Measurements from ENCODE around the gene DSC2.
A peak's percentile ranks its signal among the peaks of the same experiment; 100 is the strongest.
"Not testable (repeated sequence)": the region's sequence is repeated elsewhere in the genome, so short reads cannot be mapped to it uniquely, and the experiment has no call there.

Gene DSC2

GRCh38 chr18:31102025-31102684 lies at the start of gene DSC2:
Gene DSC2, minus strand, starts transcription at chr18:31102421. Its CDS starts 450 bp downstream, at chr18:31101971.
- DNase-seq (ENCODE audit: low read depth): no peak
- no peaks in the 10 kb centered on the region for H3K4me1 ChIP-seq (ENCODE audit: control insufficient read depth, insufficient read depth, low read length)
- H3K27me3 ChIP-seq (replicated peaks; ENCODE audit: control insufficient read depth, insufficient read depth, low read length): peaks cover 33% of the 10 kb centered on the region
- H3K9ac ChIP-seq (ENCODE audit: low read length): no peak within 1 kb of the TSS
- H3K9me3 ChIP-seq (ENCODE audit: control insufficient read depth, low read length): no peaks in the 10 kb centered on the region
- H3K4me3 ChIP-seq (ENCODE audit: low read length): peak within 1 kb of the TSS; percentile 33
- no peaks in the 10 kb centered on the region for H3K36me3 ChIP-seq (ENCODE audit: control insufficient read depth, insufficient read depth, low read length, severe bottlenecking)

DNA sequence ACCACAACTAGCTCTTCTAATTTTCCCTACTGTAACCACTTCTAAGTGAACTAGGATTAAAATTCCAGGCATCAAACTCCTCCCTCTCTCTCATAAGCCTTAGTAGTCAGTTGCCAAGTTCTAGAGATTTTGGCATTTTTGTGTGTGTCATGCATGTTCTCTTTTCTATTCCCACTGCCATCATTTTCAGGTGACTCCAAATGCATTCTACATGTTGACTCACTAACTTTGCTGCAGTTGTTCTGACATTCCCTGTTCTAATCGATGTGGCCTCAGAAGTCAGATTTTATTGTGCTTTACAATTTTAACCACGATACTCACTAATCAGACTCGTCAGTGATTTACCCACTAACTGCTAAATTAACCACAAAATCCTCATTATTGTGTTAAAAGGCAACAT lies 47.1 kb upstream of the DSC2 start:
- Histone ChIP-seq H3K4me1 (ENCODE audit: control insufficient read depth, insufficient read depth, low read length) (no peaks in the 10 kb centered on the region), H3K9me3 (ENCODE audit: control insufficient read depth, low read length) (no peaks in the 10 kb centered on the region)
- DNase-seq (ENCODE audit: low read depth): no peak

GRCh38 chr18:31148600-31148999 lies 46.4 kb upstream of the DSC2 start:
- no peak overlapping the region for H3K4me3 ChIP-seq (ENCODE audit: low read length)
- H3K27me3 ChIP-seq (replicated peaks; ENCODE audit: control insufficient read depth, insufficient read depth, low read length): no peaks in the 10 kb centered on the region
- no peaks in the 10 kb centered on the region for H3K4me1 ChIP-seq (ENCODE audit: control insufficient read depth, insufficient read depth, low read length)
- no peaks in the 10 kb centered on the region for H3K9me3 ChIP-seq (ENCODE audit: control insufficient read depth, low read length)
- no peak for DNase-seq (ENCODE audit: low read depth)
- no peak overlapping the region for H3K9ac ChIP-seq (ENCODE audit: low read length)
- no peaks in the 10 kb centered on the region for H3K36me3 ChIP-seq (ENCODE audit: control insufficient read depth, insufficient read depth, low read length, severe bottlenecking)

More for the DNA sequence above, 47.1 kb upstream of the DSC2 start:
- no peak overlapping the region for H3K9ac ChIP-seq (ENCODE audit: low read length)
- no peak overlapping the region for H3K4me3 ChIP-seq (ENCODE audit: low read length)
- no peaks in the 10 kb centered on the region for H3K27me3 ChIP-seq (replicated peaks; ENCODE audit: control insufficient read depth, insufficient read depth, low read length)
- no peaks in the 10 kb centered on the region for H3K36me3 ChIP-seq (ENCODE audit: control insufficient read depth, insufficient read depth, low read length, severe bottlenecking)

DNA sequence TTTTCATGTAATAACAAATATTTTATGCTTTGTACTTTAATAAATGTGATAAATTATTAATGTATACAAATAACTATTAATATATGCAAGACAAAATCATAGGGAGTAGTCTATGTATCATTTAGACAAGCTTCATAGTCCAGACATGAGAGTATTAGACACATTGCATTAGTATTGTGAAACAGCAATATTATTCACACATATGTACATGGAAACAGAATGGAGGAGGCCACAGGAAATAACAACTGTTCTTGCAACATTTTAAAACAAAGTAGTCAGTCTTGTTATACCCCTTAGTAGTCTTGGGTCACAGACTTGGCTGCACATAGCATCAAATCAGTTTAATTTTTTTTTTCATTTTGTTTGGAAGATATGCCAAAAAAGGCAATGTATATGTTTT lies 44.6 kb upstream of the DSC2 start:
- H3K27me3 ChIP-seq (replicated peaks; ENCODE audit: control insufficient read depth, insufficient read depth, low read length): no peaks in the 10 kb centered on the region
- no peak overlapping the region for H3K9ac ChIP-seq (ENCODE audit: low read length)
- H3K4me1 ChIP-seq (ENCODE audit: control insufficient read depth, insufficient read depth, low read length): no peaks in the 10 kb centered on the region
- H3K4me3 ChIP-seq (ENCODE audit: low read length): no peak overlapping the region
- no peak for DNase-seq (ENCODE audit: low read depth)
- no peaks in the 10 kb centered on the region for H3K9me3 ChIP-seq (ENCODE audit: control insufficient read depth, low read length)
- H3K36me3 ChIP-seq (ENCODE audit: control insufficient read depth, insufficient read depth, low read length, severe bottlenecking): no peaks in the 10 kb centered on the region

DNA sequence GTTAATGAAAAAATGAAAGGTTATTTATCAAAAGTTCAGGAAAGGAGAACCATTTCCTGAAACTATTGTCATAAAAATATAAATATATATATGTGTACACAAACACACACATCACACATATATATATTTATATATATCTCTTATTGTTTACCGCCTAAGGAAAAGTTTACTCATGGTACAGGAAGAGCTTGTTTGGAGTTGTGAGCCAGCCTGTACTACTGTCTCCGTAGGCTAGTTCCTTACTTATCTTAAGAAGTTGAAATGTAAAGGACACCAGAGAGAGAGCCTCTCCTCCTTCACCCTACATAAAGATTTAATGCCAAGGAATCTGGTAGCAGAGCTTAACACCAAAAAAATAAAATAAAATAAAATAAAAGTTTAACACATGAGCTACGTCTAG lies 40.8 kb upstream of the DSC2 start:
- H3K4me3 ChIP-seq (ENCODE audit: low read length): no peak overlapping the region
- no peaks in the 10 kb centered on the region for H3K27me3 ChIP-seq (replicated peaks; ENCODE audit: control insufficient read depth, insufficient read depth, low read length)
- H3K9me3 ChIP-seq (ENCODE audit: control insufficient read depth, low read length): no peaks in the 10 kb centered on the region
- DNase-seq (ENCODE audit: low read depth): no peak
- H3K36me3 ChIP-seq (ENCODE audit: control insufficient read depth, insufficient read depth, low read length, severe bottlenecking): no peaks in the 10 kb centered on the region
- H3K4me1 ChIP-seq (ENCODE audit: control insufficient read depth, insufficient read depth, low read length): no peaks in the 10 kb centered on the region
- H3K9ac ChIP-seq (ENCODE audit: low read length): no peak overlapping the region

DNA sequence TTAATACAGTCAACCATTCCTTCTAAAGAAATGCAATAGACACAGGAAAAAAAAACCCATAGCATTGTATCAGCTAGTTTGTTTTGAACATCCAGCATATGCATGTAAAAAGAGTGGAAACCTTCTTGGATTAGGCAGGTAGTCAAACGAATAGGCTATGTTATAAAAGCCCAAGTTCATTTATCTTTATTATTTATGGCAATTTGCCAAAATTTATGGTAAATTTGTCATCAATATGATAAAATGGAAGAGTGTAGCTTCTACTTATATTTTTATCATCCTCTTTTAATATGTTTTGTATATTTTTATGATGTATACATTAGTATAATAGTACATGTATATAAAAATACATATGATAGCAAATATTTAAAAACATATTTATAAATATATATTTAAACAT lies 36.5 kb upstream of the DSC2 start:
- DNase-seq (ENCODE audit: low read depth): no peak
- Histone ChIP-seq H3K27me3 (replicated peaks; ENCODE audit: control insufficient read depth, insufficient read depth, low read length) (no peaks in the 10 kb centered on the region), H3K36me3 (ENCODE audit: control insufficient read depth, insufficient read depth, low read length, severe bottlenecking) (no peaks in the 10 kb centered on the region), H3K9ac (ENCODE audit: low read length) (no peak overlapping the region), H3K4me3 (ENCODE audit: low read length) (no peak overlapping the region), H3K9me3 (ENCODE audit: control insufficient read depth, low read length) (no peaks in the 10 kb centered on the region), H3K4me1 (ENCODE audit: control insufficient read depth, insufficient read depth, low read length) (no peaks in the 10 kb centered on the region)

DNA sequence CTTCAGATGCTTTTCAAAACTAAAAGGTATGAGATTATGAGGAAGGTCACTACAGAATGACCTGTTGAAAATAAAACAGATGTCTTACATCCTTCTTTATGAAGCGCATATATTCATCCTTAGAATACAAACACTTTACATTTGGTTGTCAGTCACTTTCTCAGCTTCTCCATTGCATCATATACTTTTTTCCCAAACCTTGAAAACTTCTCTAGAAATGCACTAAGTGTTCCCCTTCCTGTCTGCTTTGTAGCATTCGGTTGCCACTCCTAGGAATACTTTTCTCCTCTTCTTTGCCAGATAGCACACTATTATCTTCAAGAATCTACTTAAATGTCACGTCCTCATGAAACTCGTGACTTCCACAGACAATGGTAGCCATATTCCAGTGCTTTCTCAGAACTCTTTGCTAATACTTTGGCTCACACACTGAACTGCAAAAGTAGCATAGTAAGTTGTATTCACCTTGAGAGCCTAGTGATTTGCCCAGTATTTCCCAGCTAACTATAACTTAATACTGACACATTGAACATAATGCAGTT lies 32.8 kb upstream of the DSC2 start:
- Histone ChIP-seq H3K9me3 (ENCODE audit: control insufficient read depth, low read length) (no peaks in the 10 kb centered on the region), H3K4me1 (ENCODE audit: control insufficient read depth, insufficient read depth, low read length) (no peaks in the 10 kb centered on the region), H3K27me3 (replicated peaks; ENCODE audit: control insufficient read depth, insufficient read depth, low read length) (no peaks in the 10 kb centered on the region), H3K36me3 (ENCODE audit: control insufficient read depth, insufficient read depth, low read length, severe bottlenecking) (no peaks in the 10 kb centered on the region), H3K9ac (ENCODE audit: low read length) (no peak overlapping the region), H3K4me3 (ENCODE audit: low read length) (no peak overlapping the region)
- DNase-seq (ENCODE audit: low read depth): no peak

- DNase-seq (ENCODE audit: low read depth): no peak
- Histone ChIP-seq H3K4me3 (ENCODE audit: low read length) (no peak overlapping the region), H3K27me3 (replicated peaks; ENCODE audit: control insufficient read depth, insufficient read depth, low read length) (no peaks in the 10 kb centered on the region)
These were observed 27.3 kb upstream of the DSC2 start for GRCh38 chr18:31129398-31130115.

DNA sequence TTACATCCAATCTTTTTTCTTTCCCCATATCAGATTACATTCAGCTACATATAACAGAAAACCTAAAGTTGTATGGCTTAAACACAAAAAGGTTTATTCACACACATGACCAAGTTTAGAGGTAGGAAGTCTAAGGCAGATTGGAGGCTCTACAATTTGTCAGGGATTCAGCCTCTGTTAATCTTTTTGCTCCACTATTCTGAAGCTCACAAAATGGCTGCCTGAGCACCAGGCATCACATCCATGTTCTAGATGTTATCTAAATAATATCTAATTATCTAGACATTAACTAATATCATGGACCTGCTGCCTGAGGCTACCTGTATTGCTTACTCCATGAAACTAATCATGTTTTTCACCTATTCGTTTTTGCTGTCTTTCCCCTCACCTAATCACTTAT lies 23.7 kb upstream of the DSC2 start:
- no peak for DNase-seq (ENCODE audit: low read depth)
- no peak overlapping the region for H3K9ac ChIP-seq (ENCODE audit: low read length)
- no peaks in the 10 kb centered on the region for H3K36me3 ChIP-seq (ENCODE audit: control insufficient read depth, insufficient read depth, low read length, severe bottlenecking)
- H3K27me3 ChIP-seq (replicated peaks; ENCODE audit: control insufficient read depth, insufficient read depth, low read length): no peaks in the 10 kb centered on the region
- H3K4me1 ChIP-seq (ENCODE audit: control insufficient read depth, insufficient read depth, low read length): no peaks in the 10 kb centered on the region
- H3K4me3 ChIP-seq (ENCODE audit: low read length): no peak overlapping the region
- no peaks in the 10 kb centered on the region for H3K9me3 ChIP-seq (ENCODE audit: control insufficient read depth, low read length)

More at GRCh38 chr18:31129398-31130115, 27.3 kb upstream of the DSC2 start:
- no peaks in the 10 kb centered on the region for H3K36me3 ChIP-seq (ENCODE audit: control insufficient read depth, insufficient read depth, low read length, severe bottlenecking)
- no peaks in the 10 kb centered on the region for H3K4me1 ChIP-seq (ENCODE audit: control insufficient read depth, insufficient read depth, low read length)
- H3K9ac ChIP-seq (ENCODE audit: low read length): no peak overlapping the region
- H3K9me3 ChIP-seq (ENCODE audit: control insufficient read depth, low read length): no peaks in the 10 kb centered on the region

DNA sequence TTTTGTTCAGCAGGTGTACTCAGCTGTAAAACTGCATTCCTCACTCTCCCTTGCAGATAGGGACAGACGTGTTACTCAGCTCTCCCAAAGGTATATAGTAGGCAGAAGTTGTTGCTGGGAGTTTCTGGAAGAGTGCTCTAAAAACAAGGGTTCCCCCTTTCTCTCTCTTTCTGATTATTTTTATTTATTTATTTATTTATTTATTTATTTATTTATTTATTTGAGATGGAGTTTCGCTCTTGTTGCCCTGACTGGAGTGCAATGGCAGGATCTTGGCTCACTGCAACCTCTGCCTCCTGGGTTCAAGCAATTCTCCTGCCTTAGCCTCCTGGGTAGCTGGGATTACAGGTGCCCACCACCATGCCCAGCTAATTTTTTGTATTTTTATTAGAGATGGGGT lies 20.9 kb upstream of the DSC2 start:
- H3K36me3 ChIP-seq (ENCODE audit: control insufficient read depth, insufficient read depth, low read length, severe bottlenecking); H3K27me3 ChIP-seq (replicated peaks; ENCODE audit: control insufficient read depth, insufficient read depth, low read length); H3K4me1 ChIP-seq (ENCODE audit: control insufficient read depth, insufficient read depth, low read length); H3K4me3 ChIP-seq (ENCODE audit: low read length); H3K9ac ChIP-seq (ENCODE audit: low read length); H3K9me3 ChIP-seq (ENCODE audit: control insufficient read depth, low read length); DNase-seq (ENCODE audit: low read depth): not testable (repeated sequence)

DNA sequence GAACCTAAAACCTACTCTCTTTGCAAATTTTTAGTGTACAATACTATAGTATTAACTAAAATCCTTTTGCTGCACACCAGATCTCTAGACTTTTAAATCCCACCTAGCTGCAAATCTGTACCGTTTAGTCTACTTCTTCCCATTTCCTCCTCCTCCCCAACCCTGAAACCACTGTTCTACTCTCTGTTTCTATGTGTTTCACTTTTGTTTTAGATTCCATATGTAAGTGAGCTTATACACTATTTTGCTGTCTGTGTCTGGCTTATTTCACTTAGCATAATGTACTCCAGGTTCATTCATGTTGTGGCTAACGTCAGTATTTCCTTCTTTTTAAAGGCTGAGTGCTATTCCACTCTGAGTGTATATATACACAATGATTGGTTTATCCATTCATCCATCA lies 18.4 kb upstream of the DSC2 start:
- no peak for DNase-seq (ENCODE audit: low read depth)
- no peaks in the 10 kb centered on the region for H3K9me3 ChIP-seq (ENCODE audit: control insufficient read depth, low read length)
- H3K36me3 ChIP-seq (ENCODE audit: control insufficient read depth, insufficient read depth, low read length, severe bottlenecking): no peaks in the 10 kb centered on the region
- no peaks in the 10 kb centered on the region for H3K27me3 ChIP-seq (replicated peaks; ENCODE audit: control insufficient read depth, insufficient read depth, low read length)
- H3K4me1 ChIP-seq (ENCODE audit: control insufficient read depth, insufficient read depth, low read length): no peaks in the 10 kb centered on the region
- H3K9ac ChIP-seq (ENCODE audit: low read length): no peak overlapping the region
- no peak overlapping the region for H3K4me3 ChIP-seq (ENCODE audit: low read length)
